CD4-positive, alpha-beta T cell (primary cell): Measurements from ENCODE around the gene HOXC11. TPM values are rescaled to one million over a fixed set of nuclear protein-coding genes. Genes with fewer than 3 reads are reported as not detected.
A peak's percentile ranks its signal among the peaks of the same experiment; 100 is the strongest.

Source experiments
- ATAC-seq: fragments of 200-7000 bp; cut with Tn5 transposase; one replicate; pipeline ENCODE4 v1.10.0; 2022; ENCODE audit warnings: mild to moderate bottlenecking; ENCODE audit not compliant: poor library complexity
- CTCF ChIA-PET: fragments of 350-600 bp; sonication (Branson Sonifier 250); formaldehyde crosslinking; loops from one replicate; lab custom pipeline; 2021; ENCODE audit warnings: antibody characterized with exemption, inconsistent platforms; lab: Charles Lee
- POLR2A ChIA-PET: fragments of 350-600 bp; sonication (Branson Sonifier 250); formaldehyde crosslinking; loops from one replicate; lab custom pipeline; 2021; ENCODE audit warnings: antibody characterized with exemption, inconsistent platforms; lab: Charles Lee
- DNase-seq, 14 experiments: peaks; one replicate each; pipeline ENCODE4 v3.0.0-alpha.2; 2013 to 2020; ENCODE audit warnings: mixed read lengths in 2 of 14
- H3K27ac ChIP-seq, 2 donors: one replicate each; pipeline versions ENCODE4 v1.5.1 to v1.7.0; 2013; ENCODE audit warnings: low read length in 2 of 2, low read depth in 1 of 2, mild to moderate bottlenecking in 1 of 2
- H3K27me3 ChIP-seq, 2 experiments: 1 replicate in 1 of 2; 2 replicates in 1 of 2; pipeline versions ENCODE4 v1.6.1 to v1.7.0; 2013; ENCODE audit warnings: low read length in 2 of 2, control low read depth in 1 of 2, mild to moderate bottlenecking in 1 of 2, moderate library complexity in 1 of 2; ENCODE audit not compliant: insufficient read depth in 2 of 2, control insufficient read depth in 1 of 2
- H3K36me3 ChIP-seq: one replicate; pipeline ENCODE4 v1.6.1; 2013; ENCODE audit warnings: low read length, control low read depth; ENCODE audit not compliant: insufficient read depth
- H3K4me1 ChIP-seq: one replicate; pipeline ENCODE4 v1.6.1; 2013; ENCODE audit warnings: low read length, control low read depth; ENCODE audit not compliant: insufficient read depth
- H3K4me3 ChIP-seq: one replicate; pipeline ENCODE4 v1.5.1; 2013; ENCODE audit warnings: mild to moderate bottlenecking, low read length, moderate library complexity
- H3K9me3 ChIP-seq, 2 experiments: 1 replicate in 1 of 2; 2 replicates in 1 of 2; pipeline versions ENCODE4 v1.6.1 to v1.7.0; 2013; ENCODE audit warnings: low read length in 2 of 2, mild to moderate bottlenecking in 2 of 2, control low read depth in 1 of 2, moderate library complexity in 1 of 2; ENCODE audit not compliant: control insufficient read depth in 1 of 2, insufficient read depth in 1 of 2
- H3K27ac Mint-ChIP-seq: one replicate; pipeline ENCODE4 v1.8.0; 2020; ENCODE audit warnings: mixed read lengths
- H3K27me3 Mint-ChIP-seq: one replicate; pipeline ENCODE4 v1.8.0; 2021; ENCODE audit warnings: mixed read lengths
- H3K36me3 Mint-ChIP-seq: one replicate; pipeline ENCODE4 v1.8.0; 2021; ENCODE audit warnings: low read depth, mixed read lengths
- H3K4me1 Mint-ChIP-seq: one replicate; pipeline ENCODE4 v1.8.0; 2021; ENCODE audit warnings: low read depth, mixed read lengths
- H3K4me3 Mint-ChIP-seq: one replicate; pipeline ENCODE4 v1.8.0; 2020; ENCODE audit warnings: mild to moderate bottlenecking, mixed read lengths
- H3K9me3 Mint-ChIP-seq: one replicate; pipeline ENCODE4 v1.8.0; 2020; ENCODE audit warnings: mixed read lengths
- intact Hi-C, 2 experiments: fragments of 100-400 bp; cut with DNase I in 1 of 2; cut with micrococcal nuclease in 1 of 2; formaldehyde crosslinking; loops; one replicate each; pipeline versions ENCODE4 v1.15.1 to v1.9.0; 2023 to 2025; cut with DNase I, micrococcal nuclease
- total RNA-seq, 174 experiments: library from RNA in 2 of 174; stranded (reverse) in 2 of 174; gene quantifications; one replicate each; pipeline ENCODE4 v1.2.3 and lab custom pipeline; 2021 to 2026
- TF ChIP-seq, protein P1 (sequence below): fragments of 200-600 bp; IDR thresholded peaks from one replicate; pipeline ENCODE4 v1.8.0; 2022; ENCODE audit warnings: antibody characterized with exemption, mild to moderate bottlenecking

Gene HOXC11
- total RNA-seq, 2 experiments from 2014 or later, result not detected

DNA sequence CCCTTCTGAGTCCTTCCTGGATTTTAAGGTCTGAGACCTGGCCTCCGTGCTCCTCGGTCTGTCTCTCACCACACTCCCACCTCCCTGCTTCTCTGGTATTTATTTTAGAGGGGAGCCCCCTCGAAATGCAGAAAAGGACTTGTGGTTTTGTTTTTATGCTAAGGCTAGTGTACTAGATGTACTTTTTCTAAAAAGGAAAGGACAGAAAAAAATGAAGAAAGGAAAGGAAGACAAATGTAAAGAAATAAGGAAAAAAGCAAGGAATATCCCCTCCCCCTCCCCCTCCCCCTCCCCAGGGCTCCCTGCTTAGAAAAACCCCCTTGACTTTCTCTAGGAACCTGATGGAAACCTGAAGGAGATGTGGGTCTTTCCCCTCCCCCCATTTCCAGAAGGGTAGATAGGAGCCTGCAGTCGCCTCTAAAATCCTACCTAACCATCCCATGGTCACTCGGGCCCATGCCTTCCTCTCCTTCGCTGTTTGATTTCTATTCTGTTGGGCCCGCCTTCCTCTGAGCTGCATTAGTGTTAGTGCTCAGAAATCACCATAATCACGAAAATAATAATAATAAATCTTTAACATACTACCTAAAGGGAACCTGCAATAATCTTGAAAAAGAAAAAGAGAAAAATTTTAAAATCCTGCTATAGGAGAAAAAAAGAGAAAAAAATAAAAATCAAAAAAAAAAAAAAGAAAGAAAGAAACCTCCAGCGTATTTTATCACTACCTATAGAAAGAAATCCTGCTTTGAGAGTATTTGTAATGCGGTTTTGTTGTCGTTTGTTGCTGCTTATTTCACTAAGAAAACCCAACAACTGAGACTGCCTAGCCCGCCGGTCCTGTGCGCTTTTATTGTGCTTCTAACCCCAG, 39.0 kb downstream of the HOXC11 start:
- Histone ChIP-seq H3K36me3 (no peaks in the 10 kb centered on the region), H3K4me1 (peaks cover 44% of the 10 kb centered on the region), H3K9me3 (peaks cover 0 to 29% of the 10 kb centered on the region in 2 experiments), H3K4me3 (no peak overlapping the region), H3K27me3 (peaks cover 93% of the 10 kb centered on the region in 2 experiments), H3K27ac (no peak overlapping the region)
- ChIA-PET CTCF (interaction anchor here (1.7 kb wide), 1 partner anchor 189 kb away, joined by 6 read pairs; no protein-coding TSS in a partner anchor), POLR2A (interaction anchor here (0.7 kb wide), 1 partner anchor 21 kb away, joined by 4 read pairs; the partner anchor contains the start of gene HOXC5)
- Mint-ChIP-seq H3K9me3 (no peaks in the 10 kb centered on the region), H3K27me3 (peaks cover 100% of the 10 kb centered on the region), H3K4me1 (peaks cover 45% of the 10 kb centered on the region), H3K36me3 (no peaks in the 10 kb centered on the region), H3K4me3 (no peak overlapping the region), H3K27ac (no peak overlapping the region)
- intact Hi-C loops, result no loop called here
- TF ChIP-seq, protein P1, sequence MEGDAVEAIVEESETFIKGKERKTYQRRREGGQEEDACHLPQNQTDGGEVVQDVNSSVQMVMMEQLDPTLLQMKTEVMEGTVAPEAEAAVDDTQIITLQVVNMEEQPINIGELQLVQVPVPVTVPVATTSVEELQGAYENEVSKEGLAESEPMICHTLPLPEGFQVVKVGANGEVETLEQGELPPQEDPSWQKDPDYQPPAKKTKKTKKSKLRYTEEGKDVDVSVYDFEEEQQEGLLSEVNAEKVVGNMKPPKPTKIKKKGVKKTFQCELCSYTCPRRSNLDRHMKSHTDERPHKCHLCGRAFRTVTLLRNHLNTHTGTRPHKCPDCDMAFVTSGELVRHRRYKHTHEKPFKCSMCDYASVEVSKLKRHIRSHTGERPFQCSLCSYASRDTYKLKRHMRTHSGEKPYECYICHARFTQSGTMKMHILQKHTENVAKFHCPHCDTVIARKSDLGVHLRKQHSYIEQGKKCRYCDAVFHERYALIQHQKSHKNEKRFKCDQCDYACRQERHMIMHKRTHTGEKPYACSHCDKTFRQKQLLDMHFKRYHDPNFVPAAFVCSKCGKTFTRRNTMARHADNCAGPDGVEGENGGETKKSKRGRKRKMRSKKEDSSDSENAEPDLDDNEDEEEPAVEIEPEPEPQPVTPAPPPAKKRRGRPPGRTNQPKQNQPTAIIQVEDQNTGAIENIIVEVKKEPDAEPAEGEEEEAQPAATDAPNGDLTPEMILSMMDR, result no peak
- ATAC-seq (no peak), DNase-seq (no peak)

DNA sequence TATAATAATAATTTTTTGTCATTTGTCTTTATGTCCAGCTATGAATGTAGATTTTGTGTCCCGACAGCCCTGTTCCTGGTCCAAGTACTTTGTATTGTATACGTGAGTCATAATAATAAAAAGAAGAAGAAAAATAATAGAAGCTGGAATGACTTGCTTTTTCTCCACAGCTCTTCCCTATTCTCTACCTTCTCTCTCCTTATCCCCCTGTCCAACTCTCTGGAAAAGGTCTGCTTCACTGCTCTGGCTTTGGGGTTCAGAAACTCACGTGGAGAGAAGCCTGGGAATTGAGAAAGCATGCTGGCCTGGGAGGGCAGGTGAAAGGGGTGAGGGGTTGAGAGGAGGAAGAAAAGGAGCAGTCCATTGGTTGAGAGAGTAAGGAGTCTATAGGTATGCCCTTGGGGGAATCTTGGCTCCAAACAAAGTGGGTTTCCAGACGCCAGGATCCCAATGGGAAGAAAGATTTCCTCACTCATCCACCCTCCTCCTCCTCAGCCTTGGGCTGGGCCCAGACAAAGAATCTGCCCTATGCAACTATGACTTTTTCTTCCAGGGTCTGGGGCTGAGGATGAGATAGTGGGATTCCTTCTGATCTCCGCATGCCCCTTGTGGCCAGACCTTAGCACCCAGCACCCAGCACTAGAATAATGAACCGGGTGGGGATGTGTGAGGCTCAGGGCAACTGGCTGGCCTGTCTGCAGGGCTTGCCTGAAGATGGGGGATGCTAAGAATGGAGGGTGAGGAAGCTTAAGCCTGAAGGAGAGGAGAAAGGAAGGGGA, 39.9 kb downstream of the HOXC11 start:
- H3K4me3 Mint-ChIP-seq, result no peak overlapping the region
- no peaks in the 10 kb centered on the region for H3K36me3 Mint-ChIP-seq
- no peak overlapping the region for H3K4me3 ChIP-seq
- DNase-seq (no peak), ATAC-seq (no peak)
- peaks cover 100% of the 10 kb centered on the region for H3K27me3 Mint-ChIP-seq
- H3K27ac ChIP-seq, result no peak overlapping the region
- H3K9me3 Mint-ChIP-seq, result no peaks in the 10 kb centered on the region
- H3K36me3 ChIP-seq, result no peaks in the 10 kb centered on the region
- ChIA-PET POLR2A (interaction anchor here (1.0 kb wide), 1 partner anchor 9 kb away, joined by 3 read pairs; no protein-coding TSS in a partner anchor), CTCF (interaction anchor here (0.8 to 1.7 kb wide), 2 partner anchors 9 to 188 kb away, joined by 3 to 6 read pairs; no protein-coding TSS in a partner anchor)
- H3K4me1 Mint-ChIP-seq, result peaks cover 48% of the 10 kb centered on the region
- H3K9me3 ChIP-seq, result peaks cover 0 to 30% of the 10 kb centered on the region in 2 experiments
- H3K27ac Mint-ChIP-seq, result no peak overlapping the region
- H3K27me3 ChIP-seq, result peaks cover 91 to 93% of the 10 kb centered on the region in 2 experiments
- intact Hi-C loops, result no loop called here
- TF ChIP-seq, protein P1, result no peak
- peaks cover 53% of the 10 kb centered on the region for H3K4me1 ChIP-seq

DNA sequence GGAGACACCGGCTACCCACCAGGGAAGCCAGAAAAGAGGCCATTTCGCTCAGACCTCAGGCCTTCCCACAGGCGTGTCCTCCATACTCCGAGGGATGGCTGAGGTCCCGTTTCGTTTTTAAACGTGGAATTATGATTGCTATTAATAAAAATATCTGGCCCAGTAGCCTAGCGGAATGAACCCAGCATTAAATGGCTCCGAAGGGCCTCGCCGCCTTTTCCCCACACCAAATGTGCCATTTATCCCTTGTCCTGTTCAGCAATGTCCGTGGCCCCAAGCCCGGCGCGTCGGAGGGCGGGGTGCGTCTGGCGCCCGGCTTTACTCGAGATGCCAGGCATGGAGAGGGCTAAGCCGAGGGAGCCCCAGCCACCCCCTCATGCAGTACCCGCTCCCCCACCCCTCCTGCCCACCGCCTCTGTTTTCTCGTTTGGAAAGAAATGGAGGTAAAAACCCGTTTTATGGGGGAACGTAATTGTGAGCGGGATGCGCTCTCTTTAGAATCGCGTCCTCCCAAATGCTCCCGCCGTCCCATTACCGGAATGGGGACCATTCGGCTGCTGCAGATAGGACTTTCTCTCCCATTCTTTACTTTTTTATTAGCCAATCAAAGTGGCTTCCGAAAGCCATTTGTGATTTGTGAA, 41.6 kb downstream of the HOXC11 start:
- peak overlapping the region; percentile 56 for H3K4me3 Mint-ChIP-seq
- H3K9me3 ChIP-seq, result peaks cover 0 to 37% of the 10 kb centered on the region in 2 experiments
- ChIA-PET POLR2A (no interaction called here), CTCF (no interaction called here)
- H3K27ac Mint-ChIP-seq, result no peak overlapping the region
- H3K9me3 Mint-ChIP-seq, result no peaks in the 10 kb centered on the region
- H3K4me1 Mint-ChIP-seq, result peaks cover 38% of the 10 kb centered on the region
- no peak overlapping the region for H3K4me3 ChIP-seq
- peaks cover 90 to 95% of the 10 kb centered on the region in 2 experiments for H3K27me3 ChIP-seq
- H3K36me3 ChIP-seq, result no peaks in the 10 kb centered on the region
- no peaks in the 10 kb centered on the region for H3K36me3 Mint-ChIP-seq
- peaks cover 52% of the 10 kb centered on the region for H3K4me1 ChIP-seq
- H3K27ac ChIP-seq, result no peak overlapping the region
- peaks cover 93% of the 10 kb centered on the region for H3K27me3 Mint-ChIP-seq
- ATAC-seq, result no peak
- TF ChIP-seq, protein P1, result no peak
- no peak for DNase-seq
- intact Hi-C loops, result loop anchor here in 1 of 2 experiments (2.0 kb wide), 1 partner anchor 14 kb away; the partner anchor contains the start of gene HOXC6
